ENCODE data around the gene B4GALT6. TPM values are rescaled to one million over a fixed set of nuclear protein-coding genes. Genes with fewer than 3 reads are reported as not detected.

B4GALT6 gene
- total and polyA plus RNA-seq, 2 of the 8 experiments (the other 6 are each of a cell fraction or from before 2014, with no cell fraction given), result 6.3 to 41.5 TPM

DNA sequence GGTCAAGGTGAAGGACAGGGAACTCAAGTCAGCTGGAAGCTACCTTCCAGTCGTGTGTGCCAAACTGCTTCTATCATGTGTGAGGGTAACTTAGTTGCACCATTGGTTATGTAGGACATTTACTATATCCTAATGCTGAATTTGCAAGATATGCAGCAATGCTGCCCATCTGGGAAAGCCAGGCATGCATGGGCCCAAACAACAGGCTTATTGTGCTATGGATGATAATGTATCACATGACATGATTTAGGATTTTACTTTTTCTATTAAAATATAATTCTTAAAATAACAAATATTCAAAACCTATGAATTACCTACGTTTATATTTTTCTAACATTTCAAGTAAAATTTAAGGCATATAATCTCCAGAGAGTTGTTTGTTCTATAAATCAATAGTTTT, 35.9 kb downstream of the B4GALT6 start (continued):
- TF ChIP-seq, protein P1, sequence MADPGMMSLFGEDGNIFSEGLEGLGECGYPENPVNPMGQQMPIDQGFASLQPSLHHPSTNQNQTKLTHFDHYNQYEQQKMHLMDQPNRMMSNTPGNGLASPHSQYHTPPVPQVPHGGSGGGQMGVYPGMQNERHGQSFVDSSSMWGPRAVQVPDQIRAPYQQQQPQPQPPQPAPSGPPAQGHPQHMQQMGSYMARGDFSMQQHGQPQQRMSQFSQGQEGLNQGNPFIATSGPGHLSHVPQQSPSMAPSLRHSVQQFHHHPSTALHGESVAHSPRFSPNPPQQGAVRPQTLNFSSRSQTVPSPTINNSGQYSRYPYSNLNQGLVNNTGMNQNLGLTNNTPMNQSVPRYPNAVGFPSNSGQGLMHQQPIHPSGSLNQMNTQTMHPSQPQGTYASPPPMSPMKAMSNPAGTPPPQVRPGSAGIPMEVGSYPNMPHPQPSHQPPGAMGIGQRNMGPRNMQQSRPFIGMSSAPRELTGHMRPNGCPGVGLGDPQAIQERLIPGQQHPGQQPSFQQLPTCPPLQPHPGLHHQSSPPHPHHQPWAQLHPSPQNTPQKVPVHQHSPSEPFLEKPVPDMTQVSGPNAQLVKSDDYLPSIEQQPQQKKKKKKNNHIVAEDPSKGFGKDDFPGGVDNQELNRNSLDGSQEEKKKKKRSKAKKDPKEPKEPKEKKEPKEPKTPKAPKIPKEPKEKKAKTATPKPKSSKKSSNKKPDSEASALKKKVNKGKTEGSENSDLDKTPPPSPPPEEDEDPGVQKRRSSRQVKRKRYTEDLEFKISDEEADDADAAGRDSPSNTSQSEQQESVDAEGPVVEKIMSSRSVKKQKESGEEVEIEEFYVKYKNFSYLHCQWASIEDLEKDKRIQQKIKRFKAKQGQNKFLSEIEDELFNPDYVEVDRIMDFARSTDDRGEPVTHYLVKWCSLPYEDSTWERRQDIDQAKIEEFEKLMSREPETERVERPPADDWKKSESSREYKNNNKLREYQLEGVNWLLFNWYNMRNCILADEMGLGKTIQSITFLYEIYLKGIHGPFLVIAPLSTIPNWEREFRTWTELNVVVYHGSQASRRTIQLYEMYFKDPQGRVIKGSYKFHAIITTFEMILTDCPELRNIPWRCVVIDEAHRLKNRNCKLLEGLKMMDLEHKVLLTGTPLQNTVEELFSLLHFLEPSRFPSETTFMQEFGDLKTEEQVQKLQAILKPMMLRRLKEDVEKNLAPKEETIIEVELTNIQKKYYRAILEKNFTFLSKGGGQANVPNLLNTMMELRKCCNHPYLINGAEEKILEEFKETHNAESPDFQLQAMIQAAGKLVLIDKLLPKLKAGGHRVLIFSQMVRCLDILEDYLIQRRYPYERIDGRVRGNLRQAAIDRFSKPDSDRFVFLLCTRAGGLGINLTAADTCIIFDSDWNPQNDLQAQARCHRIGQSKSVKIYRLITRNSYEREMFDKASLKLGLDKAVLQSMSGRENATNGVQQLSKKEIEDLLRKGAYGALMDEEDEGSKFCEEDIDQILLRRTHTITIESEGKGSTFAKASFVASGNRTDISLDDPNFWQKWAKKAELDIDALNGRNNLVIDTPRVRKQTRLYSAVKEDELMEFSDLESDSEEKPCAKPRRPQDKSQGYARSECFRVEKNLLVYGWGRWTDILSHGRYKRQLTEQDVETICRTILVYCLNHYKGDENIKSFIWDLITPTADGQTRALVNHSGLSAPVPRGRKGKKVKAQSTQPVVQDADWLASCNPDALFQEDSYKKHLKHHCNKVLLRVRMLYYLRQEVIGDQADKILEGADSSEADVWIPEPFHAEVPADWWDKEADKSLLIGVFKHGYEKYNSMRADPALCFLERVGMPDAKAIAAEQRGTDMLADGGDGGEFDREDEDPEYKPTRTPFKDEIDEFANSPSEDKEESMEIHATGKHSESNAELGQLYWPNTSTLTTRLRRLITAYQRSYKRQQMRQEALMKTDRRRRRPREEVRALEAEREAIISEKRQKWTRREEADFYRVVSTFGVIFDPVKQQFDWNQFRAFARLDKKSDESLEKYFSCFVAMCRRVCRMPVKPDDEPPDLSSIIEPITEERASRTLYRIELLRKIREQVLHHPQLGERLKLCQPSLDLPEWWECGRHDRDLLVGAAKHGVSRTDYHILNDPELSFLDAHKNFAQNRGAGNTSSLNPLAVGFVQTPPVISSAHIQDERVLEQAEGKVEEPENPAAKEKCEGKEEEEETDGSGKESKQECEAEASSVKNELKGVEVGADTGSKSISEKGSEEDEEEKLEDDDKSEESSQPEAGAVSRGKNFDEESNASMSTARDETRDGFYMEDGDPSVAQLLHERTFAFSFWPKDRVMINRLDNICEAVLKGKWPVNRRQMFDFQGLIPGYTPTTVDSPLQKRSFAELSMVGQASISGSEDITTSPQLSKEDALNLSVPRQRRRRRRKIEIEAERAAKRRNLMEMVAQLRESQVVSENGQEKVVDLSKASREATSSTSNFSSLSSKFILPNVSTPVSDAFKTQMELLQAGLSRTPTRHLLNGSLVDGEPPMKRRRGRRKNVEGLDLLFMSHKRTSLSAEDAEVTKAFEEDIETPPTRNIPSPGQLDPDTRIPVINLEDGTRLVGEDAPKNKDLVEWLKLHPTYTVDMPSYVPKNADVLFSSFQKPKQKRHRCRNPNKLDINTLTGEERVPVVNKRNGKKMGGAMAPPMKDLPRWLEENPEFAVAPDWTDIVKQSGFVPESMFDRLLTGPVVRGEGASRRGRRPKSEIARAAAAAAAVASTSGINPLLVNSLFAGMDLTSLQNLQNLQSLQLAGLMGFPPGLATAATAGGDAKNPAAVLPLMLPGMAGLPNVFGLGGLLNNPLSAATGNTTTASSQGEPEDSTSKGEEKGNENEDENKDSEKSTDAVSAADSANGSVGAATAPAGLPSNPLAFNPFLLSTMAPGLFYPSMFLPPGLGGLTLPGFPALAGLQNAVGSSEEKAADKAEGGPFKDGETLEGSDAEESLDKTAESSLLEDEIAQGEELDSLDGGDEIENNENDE (IDR thresholded peaks at IDR 0.05; ENCODE audit: insufficient replicate concordance, low read length), result no peak
- TF ChIP-seq EGR1 (IDR thresholded peaks at IDR 0.05; ENCODE audit: borderline replicate concordance, low read depth, low read length), result no peak
- TF ChIP-seq, protein P2, sequence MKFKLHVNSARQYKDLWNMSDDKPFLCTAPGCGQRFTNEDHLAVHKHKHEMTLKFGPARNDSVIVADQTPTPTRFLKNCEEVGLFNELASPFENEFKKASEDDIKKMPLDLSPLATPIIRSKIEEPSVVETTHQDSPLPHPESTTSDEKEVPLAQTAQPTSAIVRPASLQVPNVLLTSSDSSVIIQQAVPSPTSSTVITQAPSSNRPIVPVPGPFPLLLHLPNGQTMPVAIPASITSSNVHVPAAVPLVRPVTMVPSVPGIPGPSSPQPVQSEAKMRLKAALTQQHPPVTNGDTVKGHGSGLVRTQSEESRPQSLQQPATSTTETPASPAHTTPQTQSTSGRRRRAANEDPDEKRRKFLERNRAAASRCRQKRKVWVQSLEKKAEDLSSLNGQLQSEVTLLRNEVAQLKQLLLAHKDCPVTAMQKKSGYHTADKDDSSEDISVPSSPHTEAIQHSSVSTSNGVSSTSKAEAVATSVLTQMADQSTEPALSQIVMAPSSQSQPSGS (IDR thresholded peaks at IDR 0.05; ENCODE audit: low read length), result no peak

All from H1 (cell line).